NOMO-1 treated with DMSO at 0.1 percent for 48 hours (cell line): ENCODE data around the gene PHLDB2.

Experiments used
- DNase-seq: peaks from one replicate; lab custom pipeline; 2025; ENCODE audit not compliant: unreplicated experiment; lab: John Stamatoyannopoulos, UW

PHLDB2 gene

GRCh38 chr3:111850537-111850936, 8.5 kb upstream of the PHLDB2 start:
- no peak for DNase-seq

GRCh38 chr3:111851511-111851954, 7.5 kb upstream of the PHLDB2 start:
- no peak for DNase-seq

DNA sequence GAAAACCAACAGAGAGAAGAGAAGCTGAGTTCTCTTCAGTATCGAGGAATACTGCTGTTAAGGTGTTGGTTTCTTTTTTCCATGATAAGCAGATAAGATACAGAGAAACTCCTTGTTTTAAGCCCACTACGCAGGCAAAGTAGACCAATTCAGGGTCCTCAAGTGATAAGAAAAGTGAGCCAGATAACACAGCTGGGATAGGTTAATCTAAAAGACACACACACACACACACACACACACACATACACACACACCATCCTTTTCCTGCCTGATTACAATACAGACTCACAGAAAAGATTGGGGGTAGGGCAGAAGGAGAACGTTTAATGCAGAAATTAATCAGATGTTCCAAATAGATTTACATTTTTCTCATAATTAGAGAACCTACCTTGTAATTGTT, 6.5 kb upstream of the PHLDB2 start:
- no peak for DNase-seq

- no peak for DNase-seq
Observed at GRCh38 chr3:111853068-111853467, 6.0 kb upstream of the PHLDB2 start.

GRCh38 chr3:111854990-111855389, 4.1 kb upstream of the PHLDB2 start:
- no peak for DNase-seq

- DNase-seq, result no peak
Observed at GRCh38 chr3:111856501-111856900, 2.6 kb upstream of the PHLDB2 start.

GRCh38 chr3:111857474-111857873, 1.6 kb upstream of the PHLDB2 start:
- no peak for DNase-seq

DNA sequence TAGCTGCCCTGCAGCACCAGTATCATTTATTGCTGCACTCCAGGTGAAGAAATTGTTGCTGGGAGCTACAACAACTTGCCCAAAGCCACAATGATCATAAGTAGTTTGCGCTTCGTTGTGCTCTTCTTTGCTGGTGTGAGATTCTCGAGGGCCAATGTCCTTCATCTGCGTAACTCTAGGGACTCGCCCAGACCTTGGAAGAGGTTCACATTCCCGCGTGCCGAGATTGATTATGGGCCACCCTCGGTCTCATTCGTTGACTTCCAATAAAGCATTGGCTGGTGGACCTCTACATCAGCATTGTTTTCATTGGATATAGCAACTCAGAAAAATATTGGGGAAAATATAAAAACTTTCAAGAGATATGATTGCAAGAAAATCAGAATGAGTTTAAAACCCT, 423 bp upstream of the PHLDB2 start:
- DNase-seq, result no peak

DNA sequence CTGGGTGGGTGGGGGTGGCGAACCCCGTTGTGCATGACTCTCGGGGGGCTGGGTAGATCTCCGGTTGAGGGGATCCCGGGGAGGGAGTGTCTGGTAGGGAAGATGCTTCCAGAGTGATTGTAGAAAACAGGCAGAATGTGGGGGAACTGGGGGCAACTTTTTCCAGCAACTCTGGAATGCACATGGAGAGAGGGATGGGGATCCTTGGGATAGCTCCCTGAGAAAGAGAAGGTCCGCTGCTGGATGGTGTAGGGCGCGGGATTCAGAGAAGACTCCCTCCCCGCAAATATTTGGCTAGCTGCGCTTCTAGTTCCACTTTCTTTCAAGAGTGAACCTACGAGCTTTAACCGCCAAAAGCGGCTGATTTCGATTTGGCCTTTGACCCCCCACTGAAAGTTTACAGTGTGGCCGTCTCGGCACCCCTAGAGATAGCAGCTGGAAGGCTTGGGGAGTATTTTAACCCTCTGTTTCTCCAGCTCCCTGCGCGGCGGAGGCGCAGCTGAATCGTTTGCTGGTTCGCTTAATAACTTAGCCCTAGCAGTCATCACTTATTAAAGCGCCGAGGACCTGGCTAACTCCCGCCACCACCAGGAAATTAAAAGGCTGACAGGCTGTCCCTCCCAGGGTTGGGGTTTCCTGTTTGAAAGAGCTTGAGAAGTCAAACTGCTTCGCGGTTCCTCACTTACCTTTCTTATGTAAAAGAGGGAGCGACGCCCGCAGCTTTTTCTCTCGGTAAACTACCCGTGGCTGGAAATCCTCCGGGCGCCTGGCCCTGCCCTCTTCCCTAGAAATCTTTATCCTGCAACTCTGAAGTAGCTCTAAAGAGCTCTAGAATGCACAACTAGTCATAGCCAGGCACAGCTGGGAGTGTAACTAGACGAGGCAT, 1.2 kb downstream of the PHLDB2 start:
- peak; percentile 61 for DNase-seq

GRCh38 chr3:111861391-111861790, 2.3 kb downstream of the PHLDB2 start:
- no peak for DNase-seq

- no peak for DNase-seq
Observed at GRCh38 chr3:111862415-111862814, 3.4 kb downstream of the PHLDB2 start.

DNA sequence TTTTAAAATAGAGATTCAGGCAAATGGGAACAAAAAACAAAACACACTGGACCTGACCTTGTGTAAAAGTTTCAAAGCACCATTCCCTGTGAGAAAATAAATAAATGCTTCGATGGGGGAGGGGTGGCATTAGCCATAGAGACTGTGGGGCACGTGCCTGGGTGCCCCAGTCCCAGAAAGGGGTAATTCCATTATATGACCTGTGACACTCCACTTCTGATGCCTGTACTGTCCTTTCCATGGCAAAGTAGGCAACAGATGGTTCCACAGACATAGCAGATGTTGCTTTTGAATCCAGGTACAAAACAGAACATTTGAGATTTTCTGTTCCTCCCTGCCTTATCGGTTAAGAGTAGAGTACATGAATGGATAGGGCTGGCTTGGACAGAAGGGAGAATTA, 3.9 kb downstream of the PHLDB2 start:
- no peak for DNase-seq

- no peak for DNase-seq
Observed at GRCh38 chr3:111863942-111864694, 5.1 kb downstream of the PHLDB2 start.

DNA sequence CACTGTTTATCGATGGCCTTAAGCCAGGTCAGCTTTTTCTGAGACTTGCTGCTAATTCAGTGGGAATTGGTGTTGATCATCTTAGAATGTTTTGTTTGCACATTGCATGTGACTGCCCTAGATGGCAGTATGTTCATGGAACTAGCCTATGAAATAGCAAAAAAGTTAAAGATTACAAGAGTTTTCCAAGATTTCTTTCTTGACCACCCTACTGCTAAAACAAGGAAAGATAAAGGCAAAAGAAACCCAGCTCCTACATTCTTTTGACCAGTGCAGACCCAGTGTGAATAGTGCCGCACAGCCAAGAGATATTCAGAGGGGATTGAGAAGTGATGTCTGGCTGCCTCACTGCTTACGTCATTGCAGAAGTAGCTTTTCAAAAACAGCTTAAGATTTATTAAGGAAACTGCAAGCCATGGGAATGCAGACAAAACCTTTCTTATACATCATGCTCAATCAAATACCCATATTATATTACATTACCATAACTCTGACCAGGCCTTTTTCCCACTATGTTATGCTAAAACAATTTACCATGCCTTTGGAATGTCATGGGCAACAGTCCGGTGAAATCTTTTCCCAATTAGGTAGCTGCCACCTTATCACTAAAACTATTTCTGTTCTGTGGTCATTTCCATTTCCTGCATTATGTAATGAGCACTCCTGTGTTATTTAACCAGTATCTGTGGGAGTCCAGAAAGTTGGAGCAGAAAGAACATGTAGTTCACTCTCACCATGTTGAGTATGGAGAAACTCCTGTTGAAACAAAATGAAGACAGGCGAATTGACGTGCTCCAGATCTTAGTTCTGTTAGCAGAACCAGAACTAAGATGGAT, 6.0 kb downstream of the PHLDB2 start:
- no peak for DNase-seq

DNA sequence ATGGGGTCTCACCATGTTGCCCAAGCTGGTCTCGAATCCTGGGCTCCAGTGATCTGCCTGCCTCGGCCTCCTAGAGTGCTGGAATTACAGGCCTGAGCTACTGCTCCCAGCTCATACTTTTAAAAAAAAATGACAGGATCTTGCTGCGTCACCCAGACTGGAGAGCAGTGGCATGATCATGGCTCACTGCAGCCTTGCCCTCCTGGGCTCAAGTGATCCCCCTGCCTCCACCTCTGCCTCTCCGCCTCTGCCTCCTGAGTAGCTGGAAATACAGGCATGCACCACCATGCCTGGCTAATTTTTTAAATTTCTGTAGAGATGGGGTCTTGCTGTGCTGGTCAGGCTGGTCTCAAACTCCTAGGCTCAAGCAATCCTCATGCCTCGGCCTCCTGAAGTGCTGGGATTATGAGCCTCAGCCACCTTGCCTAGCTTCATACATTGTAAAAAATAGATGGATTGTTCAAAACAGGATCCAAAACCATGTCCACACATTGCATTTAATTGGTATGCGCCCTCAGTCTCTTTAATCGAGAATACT, 8.9 kb downstream of the PHLDB2 start:
- no peak for DNase-seq

- DNase-seq, result no peak
Observed at GRCh38 chr3:111870620-111871019, 11.6 kb downstream of the PHLDB2 start.

GRCh38 chr3:111871809-111872623, 13.0 kb downstream of the PHLDB2 start:
- DNase-seq, result no peak

DNA sequence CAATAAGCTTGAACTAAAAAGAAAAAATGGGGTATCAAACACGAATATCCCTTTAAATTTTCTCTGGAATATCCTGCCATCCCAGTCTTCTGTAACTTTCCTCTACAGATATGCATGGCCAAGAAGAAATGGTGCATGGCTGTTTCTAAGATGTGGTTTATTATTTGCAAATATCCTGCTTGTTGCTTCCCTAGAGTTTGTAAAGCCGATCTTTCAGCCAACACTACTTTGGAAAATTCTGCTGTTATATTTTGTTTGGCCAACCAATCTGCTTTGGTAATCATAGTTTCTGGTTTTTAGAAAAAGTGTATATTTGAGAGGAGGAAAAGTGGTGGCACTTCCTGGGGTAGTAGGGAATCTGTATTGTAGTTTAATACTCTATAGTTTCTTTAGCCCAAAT, 13.9 kb downstream of the PHLDB2 start:
- DNase-seq, result no peak

- no peak for DNase-seq
Observed at GRCh38 chr3:111874177-111874820, 15.2 kb downstream of the PHLDB2 start.

DNA sequence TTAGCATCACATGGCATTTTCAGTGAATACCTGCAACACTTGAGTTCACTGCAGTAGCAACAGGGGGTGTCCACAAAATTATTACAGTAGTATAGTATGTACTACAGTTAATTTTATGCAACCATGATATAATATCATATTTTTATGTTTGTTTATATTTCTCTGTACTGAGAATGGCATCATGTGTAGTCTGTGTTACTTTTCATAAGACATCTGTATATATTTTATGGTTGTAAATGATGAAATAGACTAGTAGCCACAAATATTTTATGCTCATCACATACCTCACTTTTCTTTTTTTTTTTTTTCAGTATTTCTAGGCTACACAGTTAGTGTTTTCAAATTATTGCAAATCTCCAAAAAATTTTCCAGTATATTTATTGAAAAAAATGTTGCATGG, 22.4 kb downstream of the PHLDB2 start:
- DNase-seq, result no peak
